HEK293 (cell line): ENCODE results near the gene CNN2.
A peak's percentile ranks its signal among the peaks of the same experiment; 100 is the strongest.

Experiments
- CTCF ChIA-PET: fragments of 350-600 bp; formaldehyde crosslinking; extraction: SDS; loops from one replicate; lab custom pipeline; 2021; ENCODE audit warnings: antibody characterized with exemption; lab: Yijun Ruan, JAX
- POLR2A ChIA-PET: fragments of 300-600 bp; formaldehyde crosslinking; extraction: SDS; loops from one replicate; lab custom pipeline; 2020; ENCODE audit warnings: antibody characterized with exemption, inconsistent platforms; lab: Yijun Ruan, JAX
- H3K27ac ChIP-seq: fragments of 200-500 bp; sonication (Bioruptor generic); 2 replicates; pipeline ENCODE4 v1.5.1; 2014; ENCODE audit warnings: low read depth, low read length, control low read depth, inconsistent platforms; ENCODE audit errors: extremely low read depth
- H3K36me3 ChIP-seq, 2 experiments: fragments of 200-500 bp in 1 of 2; sonication (Bioruptor generic) in 1 of 2; 1 replicate in 1 of 2; 2 replicates in 1 of 2; pipeline ENCODE4 v1.5.1; 2014 to 2017; ENCODE audit warnings: inconsistent platforms in 2 of 2, low read length in 2 of 2; ENCODE audit not compliant: control insufficient read depth in 2 of 2, insufficient read depth in 1 of 2
- H3K4me1 ChIP-seq: fragments of 200-500 bp; sonication (Bioruptor generic); 2 replicates; pipeline ENCODE4 v1.5.1; 2014; ENCODE audit warnings: mild to moderate bottlenecking, low read length, inconsistent platforms; ENCODE audit not compliant: control insufficient read depth, insufficient read depth
- H3K4me3 ChIP-seq: 2 replicates; pipeline ENCODE4 v1.5.1; 2011; ENCODE audit warnings: low read depth, mild to moderate bottlenecking, control low read depth, low read length, moderate library complexity
- H3K9me3 ChIP-seq: fragments of 200-500 bp; sonication (Bioruptor generic); 2 replicates; pipeline ENCODE4 v1.5.1; 2014; ENCODE audit warnings: low read depth, low read length, inconsistent platforms; ENCODE audit not compliant: control insufficient read depth, insufficient read depth
- BCL11A ChIP-seq: fragments of 450-650 bp; formaldehyde crosslinking; IDR thresholded peaks from 2 replicates; pipeline ENCODE4 v1.5.1; 2016; ENCODE audit warnings: low read depth, missing biosample characterization, missing genetic modification characterization
- GLIS1 ChIP-seq: fragments of 450-650 bp; formaldehyde crosslinking; IDR thresholded peaks from 2 replicates; pipeline ENCODE4 v1.5.1; 2016; ENCODE audit warnings: missing biosample characterization, missing genetic modification characterization
- SP2 ChIP-seq: fragments of 450-650 bp; formaldehyde crosslinking; IDR thresholded peaks from 2 replicates; pipeline ENCODE4 v1.5.1; 2016; ENCODE audit warnings: missing biosample characterization, missing genetic modification characterization
- TRIM28 ChIP-seq: IDR thresholded peaks from 2 replicates; pipeline ENCODE4 v1.6.1; 2011; ENCODE audit warnings: low read length, control low read depth, borderline replicate concordance
- ZBTB10 ChIP-seq: fragments of 450-650 bp; formaldehyde crosslinking; IDR thresholded peaks from 2 replicates; pipeline ENCODE4 v1.5.1; 2016; ENCODE audit warnings: missing biosample characterization, missing genetic modification characterization
- ZBTB8A ChIP-seq: fragments of 450-650 bp; formaldehyde crosslinking; IDR thresholded peaks from 2 replicates; pipeline ENCODE4 v1.5.1; 2016; ENCODE audit warnings: missing biosample characterization, missing genetic modification characterization
- ZEB2 ChIP-seq: fragments of 450-650 bp; formaldehyde crosslinking; IDR thresholded peaks from 2 replicates; pipeline ENCODE4 v1.5.1; 2016; ENCODE audit warnings: missing biosample characterization, missing genetic modification characterization
- ZNF140 ChIP-seq: fragments of 450-650 bp; formaldehyde crosslinking; IDR thresholded peaks from 2 replicates; pipeline ENCODE4 v1.5.1; 2016; ENCODE audit warnings: missing biosample characterization, missing genetic modification characterization
- ZNF174 ChIP-seq: fragments of 450-650 bp; formaldehyde crosslinking; IDR thresholded peaks from 2 replicates; pipeline ENCODE4 v1.5.0; 2017; ENCODE audit warnings: missing biosample characterization, mild to moderate bottlenecking, missing genetic modification characterization
- ZNF274 ChIP-seq, 2 experiments: fragments of 200-500 bp in 1 of 2; fragments of 450-650 bp in 1 of 2; sonication (Bioruptor generic) in 1 of 2; formaldehyde crosslinking in 1 of 2; IDR thresholded peaks; 2 replicates each; pipeline versions ENCODE4 v1.5.1 to v1.6.1; 2014 to 2016; ENCODE audit warnings: borderline replicate concordance in 1 of 2, inconsistent platforms in 1 of 2, low read length in 1 of 2, missing biosample characterization in 1 of 2, missing genetic modification characterization in 1 of 2
- ZNF335 ChIP-seq: fragments of 450-650 bp; formaldehyde crosslinking; conservative IDR thresholded peaks from 2 replicates; pipeline ENCODE4 v1.5.1; 2016; ENCODE audit warnings: missing biosample characterization, missing genetic modification characterization
- ZNF521 ChIP-seq: fragments of 450-650 bp; formaldehyde crosslinking; IDR thresholded peaks from 2 replicates; pipeline ENCODE4 v1.5.1; 2017; ENCODE audit warnings: missing biosample characterization, mild to moderate bottlenecking, missing genetic modification characterization
- ZNF600 ChIP-seq: fragments of 450-650 bp; formaldehyde crosslinking; IDR thresholded peaks from 2 replicates; pipeline ENCODE4 v1.5.1; 2016; ENCODE audit warnings: missing biosample characterization, missing genetic modification characterization
- ZNF610 ChIP-seq: fragments of 450-650 bp; formaldehyde crosslinking; IDR thresholded peaks from 2 replicates; pipeline ENCODE4 v1.5.1; 2016; ENCODE audit warnings: missing biosample characterization, missing genetic modification characterization, borderline replicate concordance
- ZNF623 ChIP-seq: fragments of 450-650 bp; formaldehyde crosslinking; IDR thresholded peaks from 2 replicates; pipeline ENCODE4 v1.5.1; 2016; ENCODE audit warnings: missing biosample characterization, missing genetic modification characterization
- ZNF776 ChIP-seq: fragments of 450-650 bp; formaldehyde crosslinking; IDR thresholded peaks from 2 replicates; pipeline ENCODE4 v1.5.0; 2017; ENCODE audit warnings: missing biosample characterization, missing genetic modification characterization, borderline replicate concordance
- ZSCAN18 ChIP-seq: fragments of 450-650 bp; formaldehyde crosslinking; IDR thresholded peaks from 2 replicates; pipeline ENCODE4 v1.5.1; 2016; ENCODE audit warnings: missing biosample characterization, missing genetic modification characterization
- TF ChIP-seq, protein P1 (sequence below): fragments of 450-650 bp; formaldehyde crosslinking; IDR thresholded peaks from 2 replicates; pipeline ENCODE4 v1.5.1; 2016; ENCODE audit warnings: missing biosample characterization, missing genetic modification characterization, low read depth
- TF ChIP-seq, protein P2 (sequence below): fragments of 450-650 bp; formaldehyde crosslinking; IDR thresholded peaks from 2 replicates; pipeline ENCODE4 v1.5.1; 2016; ENCODE audit warnings: missing biosample characterization, missing genetic modification characterization, low read depth
- TF ChIP-seq, protein P3 (sequence below): fragments of 450-650 bp; formaldehyde crosslinking; IDR thresholded peaks from 2 replicates; pipeline ENCODE4 v1.5.0; 2017; ENCODE audit warnings: missing biosample characterization, missing genetic modification characterization, borderline replicate concordance

CNN2 gene

GRCh38 chr19:1004803-1005664, 21.4 kb upstream of the CNN2 start (continued):
- TF ChIP-seq, protein P1, sequence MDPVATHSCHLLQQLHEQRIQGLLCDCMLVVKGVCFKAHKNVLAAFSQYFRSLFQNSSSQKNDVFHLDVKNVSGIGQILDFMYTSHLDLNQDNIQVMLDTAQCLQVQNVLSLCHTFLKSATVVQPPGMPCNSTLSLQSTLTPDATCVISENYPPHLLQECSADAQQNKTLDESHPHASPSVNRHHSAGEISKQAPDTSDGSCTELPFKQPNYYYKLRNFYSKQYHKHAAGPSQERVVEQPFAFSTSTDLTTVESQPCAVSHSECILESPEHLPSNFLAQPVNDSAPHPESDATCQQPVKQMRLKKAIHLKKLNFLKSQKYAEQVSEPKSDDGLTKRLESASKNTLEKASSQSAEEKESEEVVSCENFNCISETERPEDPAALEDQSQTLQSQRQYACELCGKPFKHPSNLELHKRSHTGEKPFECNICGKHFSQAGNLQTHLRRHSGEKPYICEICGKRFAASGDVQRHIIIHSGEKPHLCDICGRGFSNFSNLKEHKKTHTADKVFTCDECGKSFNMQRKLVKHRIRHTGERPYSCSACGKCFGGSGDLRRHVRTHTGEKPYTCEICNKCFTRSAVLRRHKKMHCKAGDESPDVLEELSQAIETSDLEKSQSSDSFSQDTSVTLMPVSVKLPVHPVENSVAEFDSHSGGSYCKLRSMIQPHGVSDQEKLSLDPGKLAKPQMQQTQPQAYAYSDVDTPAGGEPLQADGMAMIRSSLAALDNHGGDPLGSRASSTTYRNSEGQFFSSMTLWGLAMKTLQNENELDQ (tag by site-specific recombination): no peak
- TF ChIP-seq ZBTB8A (tag by site-specific recombination) (peak; percentile 36; the same call in 1 of the 2 replicates), ZNF174 (tag by site-specific recombination) (no peak), GLIS1 (tag by site-specific recombination) (no peak), ZNF274 (IDR thresholded peaks at IDR 0.05; ENCODE audit: low read length) (no peak), ZNF274 (tag by site-specific recombination; IDR thresholded peaks at IDR 0.05; ENCODE audit: borderline replicate concordance) (no peak), ZNF623 (tag by site-specific recombination) (no peak), ZNF335 (tag by site-specific recombination) (no peak), BCL11A (tag by site-specific recombination) (no peak)
- TF ChIP-seq, protein P2, sequence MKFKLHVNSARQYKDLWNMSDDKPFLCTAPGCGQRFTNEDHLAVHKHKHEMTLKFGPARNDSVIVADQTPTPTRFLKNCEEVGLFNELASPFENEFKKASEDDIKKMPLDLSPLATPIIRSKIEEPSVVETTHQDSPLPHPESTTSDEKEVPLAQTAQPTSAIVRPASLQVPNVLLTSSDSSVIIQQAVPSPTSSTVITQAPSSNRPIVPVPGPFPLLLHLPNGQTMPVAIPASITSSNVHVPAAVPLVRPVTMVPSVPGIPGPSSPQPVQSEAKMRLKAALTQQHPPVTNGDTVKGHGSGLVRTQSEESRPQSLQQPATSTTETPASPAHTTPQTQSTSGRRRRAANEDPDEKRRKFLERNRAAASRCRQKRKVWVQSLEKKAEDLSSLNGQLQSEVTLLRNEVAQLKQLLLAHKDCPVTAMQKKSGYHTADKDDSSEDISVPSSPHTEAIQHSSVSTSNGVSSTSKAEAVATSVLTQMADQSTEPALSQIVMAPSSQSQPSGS: no peak
- TF ChIP-seq, protein P3, sequence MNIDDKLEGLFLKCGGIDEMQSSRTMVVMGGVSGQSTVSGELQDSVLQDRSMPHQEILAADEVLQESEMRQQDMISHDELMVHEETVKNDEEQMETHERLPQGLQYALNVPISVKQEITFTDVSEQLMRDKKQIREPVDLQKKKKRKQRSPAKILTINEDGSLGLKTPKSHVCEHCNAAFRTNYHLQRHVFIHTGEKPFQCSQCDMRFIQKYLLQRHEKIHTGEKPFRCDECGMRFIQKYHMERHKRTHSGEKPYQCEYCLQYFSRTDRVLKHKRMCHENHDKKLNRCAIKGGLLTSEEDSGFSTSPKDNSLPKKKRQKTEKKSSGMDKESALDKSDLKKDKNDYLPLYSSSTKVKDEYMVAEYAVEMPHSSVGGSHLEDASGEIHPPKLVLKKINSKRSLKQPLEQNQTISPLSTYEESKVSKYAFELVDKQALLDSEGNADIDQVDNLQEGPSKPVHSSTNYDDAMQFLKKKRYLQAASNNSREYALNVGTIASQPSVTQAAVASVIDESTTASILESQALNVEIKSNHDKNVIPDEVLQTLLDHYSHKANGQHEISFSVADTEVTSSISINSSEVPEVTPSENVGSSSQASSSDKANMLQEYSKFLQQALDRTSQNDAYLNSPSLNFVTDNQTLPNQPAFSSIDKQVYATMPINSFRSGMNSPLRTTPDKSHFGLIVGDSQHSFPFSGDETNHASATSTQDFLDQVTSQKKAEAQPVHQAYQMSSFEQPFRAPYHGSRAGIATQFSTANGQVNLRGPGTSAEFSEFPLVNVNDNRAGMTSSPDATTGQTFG: no peak
- TF ChIP-seq, all 188 proteins: peak for 3

DNA sequence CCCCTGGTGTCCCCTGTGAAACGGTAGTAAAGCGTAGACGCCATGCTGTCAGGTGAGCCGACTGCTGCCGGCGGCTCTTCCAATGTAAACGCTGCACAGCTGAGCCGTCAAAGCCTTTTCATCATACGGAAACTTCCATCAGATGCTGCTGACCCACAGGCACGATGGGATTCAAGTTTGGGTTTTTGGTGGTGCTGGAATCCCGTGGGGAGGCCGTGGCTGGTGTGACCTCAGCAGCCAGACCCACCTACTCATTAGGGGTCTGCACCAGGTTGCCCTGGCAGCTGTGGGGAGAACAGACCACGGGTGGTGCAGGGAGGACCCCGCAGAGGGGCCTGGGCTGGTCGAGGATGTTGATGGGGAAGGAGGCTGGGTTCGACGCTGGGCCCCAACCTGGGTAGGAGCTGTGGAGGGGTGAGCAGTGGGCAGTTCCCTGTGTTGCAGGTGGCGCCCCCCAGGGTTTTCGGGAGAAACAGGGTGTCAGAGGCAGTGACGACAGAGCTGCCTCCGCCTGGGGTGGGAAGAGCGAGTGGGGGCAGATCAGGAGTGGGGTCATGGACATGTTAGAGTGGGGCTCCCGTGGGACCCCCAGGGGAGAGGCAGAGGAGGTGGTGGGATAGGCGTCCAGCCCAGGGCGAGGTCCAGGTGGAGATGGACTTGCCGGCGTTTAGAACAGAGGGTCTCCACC, 19.6 kb upstream of the CNN2 start:
- POLR2A ChIA-PET: interaction anchor here (1.3 kb wide), 1 partner anchor 9 kb away, joined by 4 read pairs; no protein-coding TSS in a partner anchor
- peaks cover 0 to 20% of the 10 kb centered on the region in 2 experiments; a peak in 1 of 3 replicates for H3K36me3 ChIP-seq
- no peak overlapping the region for H3K4me3 ChIP-seq
- CTCF ChIA-PET: interaction anchor here (0.6 to 1.5 kb wide), 2 partner anchors 12 to 234 kb away, joined by 4 read pairs; no protein-coding TSS in a partner anchor
- H3K27ac ChIP-seq: no peak overlapping the region
- no peaks in the 10 kb centered on the region for H3K9me3 ChIP-seq
- no peaks in the 10 kb centered on the region for H3K4me1 ChIP-seq
- TF ChIP-seq TRIM28: no peak
- TF ChIP-seq ZNF600 (tag by site-specific recombination): peak; percentile 67; the same call in 1 of the 2 replicates
- no peak for TF ChIP-seq ZNF610 (tag by site-specific recombination)
- TF ChIP-seq ZNF140 (tag by site-specific recombination): no peak
- TF ChIP-seq ZEB2 (tag by site-specific recombination): no peak
- no peak for TF ChIP-seq ZNF521
- no peak for TF ChIP-seq ZBTB10 (tag by site-specific recombination)
- TF ChIP-seq ZSCAN18 (tag by site-specific recombination): no peak
- TF ChIP-seq SP2 (tag by site-specific recombination): no peak
- TF ChIP-seq ZNF776 (tag by site-specific recombination): no peak
